Adrenal gland (tissue), 12 donors: ENCODE data around the gene MGAT5B. TPM values are rescaled to one million over a fixed set of nuclear protein-coding genes. Genes with fewer than 3 reads are reported as not detected.

Source experiments
- DNase-seq, 7 donors: peaks; one replicate each; pipeline ENCODE4 v3.0.0-alpha.2; 2019 to 2020
- H3K27ac ChIP-seq, 5 donors: fragments of 200-600 bp; sonication (generic) in 4 of 5; 1 replicate in 3 of 5; 2 replicates in 2 of 5; pipeline versions ENCODE4 v1.5.1 to v1.8.0; 2016 to 2020; ENCODE audit warnings: mild to moderate bottlenecking in 1 of 5
- H3K27me3 ChIP-seq: fragments of 200-600 bp; 2 replicates; pipeline ENCODE4 v1.8.0; 2021
- H3K36me3 ChIP-seq, 2 donors: fragments of 200-600 bp; replicated peaks in 1 of 2; 1 replicate in 1 of 2; 2 replicates in 1 of 2; pipeline versions ENCODE4 v1.5.1 to v1.8.0; 2018 to 2022
- H3K4me1 ChIP-seq, 2 donors: fragments of 200-600 bp; replicated peaks in 1 of 2; 1 replicate in 1 of 2; 2 replicates in 1 of 2; pipeline versions ENCODE4 v1.5.1 to v1.8.0; 2018 to 2021
- H3K4me3 ChIP-seq, 4 donors: fragments of 200-600 bp; sonication (generic) in 3 of 4; one replicate each; pipeline ENCODE4 v1.5.1; 2016 to 2018
- H3K9me3 ChIP-seq, 3 donors: fragments of 200-600 bp; sonication (generic) in 1 of 3; replicated peaks in 1 of 3; 1 replicate in 2 of 3; 2 replicates in 1 of 3; pipeline versions ENCODE4 v1.5.1 to v1.8.0; 2016 to 2021
- CTCF ChIP-seq, 6 experiments: fragments of 450-650 bp in 4 of 6; fragments of 200-600 bp in 2 of 6; sonication (generic) in 1 of 6; IDR thresholded peaks; 1 replicate in 5 of 6; 2 replicates in 1 of 6; pipeline versions ENCODE4 v1.5.1 to v1.8.0; 2016 to 2021; ENCODE audit warnings: antibody characterized with exemption in 6 of 6, mild to moderate bottlenecking in 2 of 6, moderate library complexity in 1 of 6
- POLR2A ChIP-seq, 2 donors: fragments of 450-650 bp; IDR thresholded peaks; one replicate each; pipeline ENCODE4 v1.6.1; 2017; ENCODE audit warnings: antibody characterized with exemption in 2 of 2, mild to moderate bottlenecking in 2 of 2, moderate library complexity in 1 of 2
- WGBS, 4 donors: extraction: QIAGEN DNeasy Blood & Tissue Kit in 2 of 4; methylation state at CpG; one replicate each; pipeline versions ENCODE4 v1.1.5 to v1.1.7; 2013 to 2017; 5-methylcytosine and 5-hydroxymethylcytosine counted together
- intact Hi-C, 2 donors: fragments of 100-400 bp; cut with DNase I; formaldehyde crosslinking; loops; one replicate each; pipeline versions ENCODE4 v1.14.1 to v1.15.0; 2022 to 2023
- polyA plus RNA-seq, 3 donors: library from polyadenylated mRNA; stranded (reverse); fragments of 200-250 nt in 2 of 3; fragments of 350-450 nt in 1 of 3; fragmentation: Illumina TruSeq in 1 of 3; extraction: RNeasy Lipid Tissue Mini Kit (QIAGEN cat#74804) in 1 of 3; gene quantifications; one replicate each; pipeline ENCODE4 v1.2.3, GENCODE V29; 2013 to 2014
- total RNA-seq, 9 donors: library from RNA; depleted of rRNA in 4 of 9; stranded (reverse); fragments of >200 nt in 4 of 9; fragments of 120-200 nt in 1 of 9; fragmentation: NEBNext Ultra II Directional in 1 of 9; extraction: Animal tissue kit (Norgen Biotek cat#: 25700) in 1 of 9; gene quantifications; one replicate each; pipeline versions ENCODE4 v1.1.0 to v1.2.4, GENCODE V29; 2013 to 2023
- donor health status: healthy with polysubstance abuse.
- donor health status: Bipolar disorder and iron deficiency.
- donor health status: DM: yes; HTN: yes; CAD: no.
- donor health status: DM: no; HTN: no; CAD: no.
- donor health status: DM: no; HTN: no; CAD: no.
- donor health status: DM: yes; HTN: yes; CAD: no.

Gene MGAT5B
- total and polyA plus RNA-seq, 12 donors, result 0.24 to 1.0 (median 0.70) TPM; not detected in 1

GRCh38 chr17:76886395-76886794 lies 18.2 kb downstream of the MGAT5B start:
- Histone ChIP-seq H3K36me3 (no peaks in the 10 kb centered on the region), H3K9me3 (no peaks in the 10 kb centered on the region), H3K27ac (no peak overlapping the region), H3K4me1 (no peaks in the 10 kb centered on the region), H3K4me3 (no peak overlapping the region), H3K27me3 (no peaks in the 10 kb centered on the region)
- no peak for DNase-seq
- intact Hi-C loops, result no loop called here
- WGBS, 4 donors, result 81 to 91% (median 89%) methylated on average over 5 of the region's 5 CpGs
- TF ChIP-seq CTCF (IDR thresholded peaks at IDR 0.05), result no peak
- no peak for TF ChIP-seq POLR2A (IDR thresholded peaks at IDR 0.05)

- TF ChIP-seq POLR2A (IDR thresholded peaks at IDR 0.05) (no peak), CTCF (IDR thresholded peaks at IDR 0.05) (no peak)
- 69 to 85% (median 84%) methylated on average over 4 to 6 of the region's 6 CpGs for WGBS, 4 donors
- intact Hi-C loops, result no loop called here
- no peak for DNase-seq
- Histone ChIP-seq H3K27me3 (no peaks in the 10 kb centered on the region), H3K4me1 (no peaks in the 10 kb centered on the region), H3K27ac (no peak overlapping the region), H3K9me3 (no peaks in the 10 kb centered on the region), H3K36me3 (no peaks in the 10 kb centered on the region), H3K4me3 (no peak overlapping the region)
These were observed 19.6 kb downstream of the MGAT5B start for GRCh38 chr17:76887802-76888201.

- H3K9me3 ChIP-seq, result no peaks in the 10 kb centered on the region
- H3K36me3 ChIP-seq, result no peaks in the 10 kb centered on the region
- WGBS, 4 donors, result 68 to 79% (median 71%) methylated on average over 8 to 14 of the region's 14 CpGs
- H3K4me3 ChIP-seq, result no peak overlapping the region
- H3K4me1 ChIP-seq, result no peaks in the 10 kb centered on the region
- DNase-seq, result no peak
- TF ChIP-seq CTCF (IDR thresholded peaks at IDR 0.05) (peak in 1 of 6 experiments; percentile 14), POLR2A (IDR thresholded peaks at IDR 0.05) (no peak)
- no peak overlapping the region for H3K27ac ChIP-seq
- intact Hi-C loops, result no loop called here
- no peaks in the 10 kb centered on the region for H3K27me3 ChIP-seq
These were observed 20.5 kb downstream of the MGAT5B start for GRCh38 chr17:76888661-76889060.

- no peaks in the 10 kb centered on the region for H3K4me1 ChIP-seq
- H3K27ac ChIP-seq, result no peak overlapping the region
- H3K27me3 ChIP-seq, result no peaks in the 10 kb centered on the region
- TF ChIP-seq POLR2A (IDR thresholded peaks at IDR 0.05) (no peak), CTCF (IDR thresholded peaks at IDR 0.05) (no peak)
- WGBS, 4 donors, result 67 to 89% (median 82%) methylated on average over 3 to 5 of the region's 5 CpGs; no CpG with 5 or more reads in 1 of the 4 donors
- H3K9me3 ChIP-seq, result no peaks in the 10 kb centered on the region
- H3K4me3 ChIP-seq, result no peak overlapping the region
- intact Hi-C loops, result no loop called here
- no peaks in the 10 kb centered on the region for H3K36me3 ChIP-seq
- no peak for DNase-seq
These were observed 21.1 kb downstream of the MGAT5B start for GRCh38 chr17:76889323-76889722.
